GM18861 (cell line): ENCODE measurements around the gene DOP1B.
"Not testable (repeated sequence)": the region's sequence is repeated elsewhere in the genome, so short reads cannot be mapped to it uniquely, and the experiment has no call there.

Experiments
- ATAC-seq: cut with Tn5 transposase; IDR thresholded peaks from one replicate; pipeline ENCODE4 v1.9.1; 2021; ENCODE audit not compliant: unreplicated experiment

DOP1B gene

DNA sequence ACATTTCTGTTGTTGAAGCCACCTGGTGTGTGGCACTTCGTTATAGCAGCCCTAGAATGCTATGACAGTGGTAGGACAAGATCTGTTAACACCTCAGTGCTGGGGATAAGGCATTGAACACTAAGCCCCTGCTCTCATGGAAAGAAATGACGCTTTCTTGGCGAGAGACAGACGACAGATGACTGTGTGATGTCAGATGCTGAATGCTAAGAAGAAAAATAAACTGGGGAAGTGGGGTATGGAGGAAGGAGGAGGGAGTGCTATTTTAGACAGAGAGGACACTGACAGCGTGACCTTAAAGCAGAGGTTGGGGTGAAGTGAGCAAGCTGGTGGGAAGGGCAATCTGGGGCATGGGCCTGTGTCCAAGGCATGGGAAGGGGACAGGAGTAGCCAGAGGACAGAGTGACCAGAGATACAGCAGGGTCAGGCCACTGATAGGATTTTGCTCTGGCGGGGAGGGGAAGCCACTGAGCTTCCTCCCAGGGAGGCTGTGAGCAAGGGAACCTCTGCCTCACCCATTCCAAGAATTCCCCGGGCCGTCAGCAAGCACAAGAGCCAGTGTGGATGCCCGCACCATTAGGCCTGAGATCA is 15.2 kb downstream of the DOP1B start:
- no peak for ATAC-seq

DNA sequence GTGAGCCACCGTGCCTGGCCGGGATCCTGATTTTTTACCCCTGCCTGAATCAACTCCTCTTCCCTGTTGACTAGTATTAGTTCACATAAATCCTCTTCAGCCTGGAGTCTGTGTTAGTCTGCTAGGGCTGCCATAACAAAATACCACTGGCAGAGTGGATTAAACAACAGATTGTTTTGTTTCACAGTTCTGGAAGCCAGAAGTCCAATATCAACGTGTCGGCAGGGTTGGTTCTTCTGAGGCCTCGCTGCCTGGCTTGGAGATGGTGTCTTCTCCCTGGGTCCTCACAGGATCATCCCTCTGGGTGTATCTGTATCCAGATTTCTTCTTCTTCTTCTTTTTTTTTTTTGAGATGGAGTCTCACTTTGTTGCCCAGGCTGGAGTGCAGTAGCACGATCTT is 18.2 kb downstream of the DOP1B start:
- ATAC-seq = no peak

DNA sequence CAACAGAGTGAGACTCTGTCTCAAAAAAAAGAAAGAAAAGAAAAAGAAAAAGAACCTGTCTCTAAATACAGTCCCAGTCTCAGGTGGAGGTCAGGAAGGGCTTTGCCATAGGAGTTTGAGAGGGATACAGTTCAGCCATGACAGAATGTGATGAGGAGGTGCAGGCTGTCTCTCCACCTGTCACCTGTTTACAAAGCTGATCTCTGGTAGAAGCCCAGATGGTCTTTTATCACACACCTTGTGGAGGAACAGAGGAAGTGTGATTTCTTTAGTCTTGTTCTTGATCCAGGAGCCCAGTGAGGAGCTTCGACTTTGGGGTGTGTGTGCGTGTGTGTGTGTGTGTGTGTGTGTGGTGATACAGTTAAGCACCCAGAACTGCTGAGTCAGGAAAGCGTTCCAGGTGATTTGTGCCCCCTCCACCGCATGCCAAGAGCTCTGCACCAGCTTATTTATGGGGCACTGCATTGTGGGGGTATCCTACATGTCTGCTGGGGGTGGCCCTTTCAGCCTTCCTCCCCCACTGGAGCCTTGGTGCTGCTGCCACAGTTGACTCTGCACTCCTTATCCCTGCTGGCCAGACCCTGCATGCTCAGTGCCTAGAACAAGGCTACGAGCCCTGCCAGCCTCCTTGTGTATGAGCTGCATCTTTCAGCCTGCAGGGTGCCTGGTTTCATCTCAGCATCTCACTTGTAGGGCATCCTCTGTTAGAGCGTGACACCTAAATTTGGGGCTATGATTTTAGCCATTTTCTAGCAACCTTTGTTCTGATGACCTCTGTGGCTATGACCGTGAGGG is 19.3 kb downstream of the DOP1B start:
- ATAC-seq = no peak

DNA sequence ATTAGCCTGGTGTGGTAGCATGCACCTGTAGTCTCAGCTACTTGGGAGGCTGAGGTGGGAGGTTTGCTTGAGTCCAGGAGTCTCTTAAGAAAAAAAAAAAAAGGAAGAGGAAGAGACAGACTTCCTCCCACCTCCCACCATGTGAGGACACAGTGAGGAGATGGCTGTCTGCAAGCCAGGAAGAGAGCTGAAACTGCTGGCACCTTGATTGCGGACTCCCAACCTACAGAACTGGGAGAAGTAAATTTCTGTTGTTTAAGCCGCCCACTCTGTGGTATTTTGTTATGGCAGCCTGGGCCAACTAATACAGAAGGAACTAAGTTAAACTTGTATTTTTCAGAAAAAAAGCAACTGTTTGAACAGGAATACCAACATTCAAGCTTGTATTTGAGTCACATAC is 21.7 kb downstream of the DOP1B start:
- no peak for ATAC-seq

DNA sequence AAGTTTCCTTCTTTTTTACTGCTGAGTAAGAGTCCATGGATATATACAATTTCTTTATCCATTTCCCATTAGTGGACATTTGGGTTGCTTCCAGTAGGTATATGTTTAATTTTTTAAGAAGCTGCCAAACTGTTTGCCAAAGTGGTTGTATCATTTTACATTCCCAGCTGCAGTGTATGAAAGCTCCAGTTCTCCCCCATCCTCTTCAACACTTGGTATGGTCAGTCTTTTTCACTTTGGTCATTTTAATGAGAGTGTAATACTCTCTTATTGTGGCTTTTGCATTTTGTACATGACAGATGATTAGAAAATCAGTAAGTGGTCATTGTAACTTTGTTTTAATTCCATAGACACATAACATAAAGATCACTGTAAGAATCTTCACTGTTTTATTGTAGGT is 22.5 kb downstream of the DOP1B start:
- ATAC-seq = no peak

DNA sequence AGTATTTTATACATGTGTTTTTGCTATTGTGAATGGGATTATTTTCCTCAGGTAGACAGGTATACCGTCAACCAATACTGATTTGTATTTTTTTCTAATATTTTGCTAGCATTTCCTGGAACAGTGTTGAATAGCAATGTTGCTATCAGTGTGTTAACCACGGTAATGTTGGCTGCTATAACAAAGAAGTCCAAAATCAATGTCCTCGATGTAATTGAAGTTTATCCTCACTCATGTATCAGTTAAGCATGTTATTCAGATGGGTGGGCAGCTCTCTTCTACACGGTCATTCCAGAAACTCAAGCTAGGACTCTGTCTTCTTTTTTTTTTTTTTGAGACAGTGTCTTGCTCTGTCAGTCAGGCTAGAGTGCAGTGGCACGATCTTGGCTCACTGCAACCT is 24.3 kb downstream of the DOP1B start:
- ATAC-seq = no peak

DNA sequence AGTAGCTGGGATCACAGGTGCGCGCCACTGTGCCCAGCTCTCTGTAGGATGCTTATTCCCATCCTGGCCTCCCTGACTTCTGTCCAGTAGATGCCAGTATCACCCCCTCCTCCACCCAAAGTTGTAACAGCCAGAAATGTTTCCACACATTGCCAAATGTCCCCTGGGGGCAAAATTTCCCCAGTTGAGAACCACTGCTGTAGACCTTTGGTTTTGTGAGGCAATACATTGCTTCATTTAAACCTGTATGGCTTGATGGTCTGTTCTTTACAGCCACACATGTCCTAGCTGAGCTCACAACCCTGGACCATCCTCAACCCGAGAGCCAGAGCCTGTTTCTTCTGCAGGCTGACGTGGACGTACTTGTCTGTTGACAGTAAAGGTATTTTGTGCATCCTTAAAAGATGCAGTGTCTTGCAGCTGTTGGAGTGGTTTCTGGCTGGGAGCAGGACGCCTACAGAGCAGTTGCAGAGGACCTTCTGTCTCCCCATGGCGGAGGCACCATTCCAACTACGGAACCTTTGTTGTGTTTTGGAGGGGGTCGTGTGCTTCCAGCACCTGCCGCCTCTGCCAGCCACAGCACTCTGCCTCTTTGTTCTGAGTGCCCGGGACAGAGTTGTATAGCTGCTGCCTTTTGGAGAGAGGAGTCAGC is 26.6 kb downstream of the DOP1B start:
- no peak for ATAC-seq

DNA sequence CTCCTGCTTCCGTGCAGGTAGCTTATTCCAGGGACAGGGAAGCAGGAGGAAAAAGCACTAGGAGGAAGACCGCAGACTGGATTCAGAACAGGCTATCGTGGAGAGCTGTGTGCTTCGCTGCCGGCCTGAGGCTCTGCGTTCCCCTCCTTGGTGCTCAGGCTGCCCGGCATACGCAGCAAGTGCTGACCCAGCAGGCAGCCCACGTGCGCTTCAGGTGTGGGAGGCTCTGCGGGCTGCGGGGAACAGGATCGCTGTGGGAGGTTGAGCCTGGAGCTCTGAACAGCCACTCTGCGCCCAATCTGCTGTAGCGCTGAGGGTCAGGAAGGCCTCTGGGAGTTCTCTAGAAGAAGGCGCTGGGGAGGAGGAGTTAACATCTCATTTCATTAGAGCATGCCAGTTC is 27.9 kb downstream of the DOP1B start:
- ATAC-seq = no peak

DNA sequence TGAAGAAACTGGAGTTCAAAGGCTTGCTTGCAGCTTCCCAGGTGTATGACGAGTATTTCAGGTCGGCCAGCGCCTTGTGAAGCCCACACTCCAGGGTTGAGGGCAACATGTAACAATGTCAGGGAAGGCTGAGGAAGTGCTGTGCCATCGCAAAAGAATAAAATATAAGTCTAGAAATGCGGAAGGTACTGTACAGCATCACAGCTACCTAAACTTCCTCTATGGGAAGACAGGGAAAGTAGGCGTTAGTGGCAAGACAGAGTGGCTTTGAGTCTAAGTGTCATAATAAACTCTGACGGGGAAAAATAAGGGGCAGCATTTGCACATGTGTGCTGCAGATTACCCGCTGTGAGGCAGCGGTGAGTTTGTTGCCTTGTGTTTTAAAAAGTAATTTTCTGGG is 28.9 kb downstream of the DOP1B start:
- no peak for ATAC-seq

DNA sequence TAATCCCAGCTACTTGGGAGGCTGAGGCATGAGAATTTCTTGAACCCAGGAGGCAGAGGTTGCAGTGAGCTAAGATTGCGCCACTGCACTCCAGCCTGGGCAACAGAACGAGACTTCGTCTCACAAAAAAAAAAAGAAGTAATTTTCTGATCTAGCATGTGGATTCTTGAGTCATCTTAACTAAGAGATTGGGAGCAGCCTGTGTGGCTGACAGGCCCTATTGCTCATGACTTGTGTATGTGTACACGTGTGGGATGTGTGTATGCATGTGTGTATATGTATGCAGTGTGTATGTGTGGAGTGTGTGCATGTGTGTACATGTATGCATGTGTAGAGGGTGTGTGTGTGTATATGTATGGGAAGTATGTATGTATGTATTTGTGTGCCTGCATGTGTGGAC is 29.5 kb downstream of the DOP1B start:
- no peak for ATAC-seq

DNA sequence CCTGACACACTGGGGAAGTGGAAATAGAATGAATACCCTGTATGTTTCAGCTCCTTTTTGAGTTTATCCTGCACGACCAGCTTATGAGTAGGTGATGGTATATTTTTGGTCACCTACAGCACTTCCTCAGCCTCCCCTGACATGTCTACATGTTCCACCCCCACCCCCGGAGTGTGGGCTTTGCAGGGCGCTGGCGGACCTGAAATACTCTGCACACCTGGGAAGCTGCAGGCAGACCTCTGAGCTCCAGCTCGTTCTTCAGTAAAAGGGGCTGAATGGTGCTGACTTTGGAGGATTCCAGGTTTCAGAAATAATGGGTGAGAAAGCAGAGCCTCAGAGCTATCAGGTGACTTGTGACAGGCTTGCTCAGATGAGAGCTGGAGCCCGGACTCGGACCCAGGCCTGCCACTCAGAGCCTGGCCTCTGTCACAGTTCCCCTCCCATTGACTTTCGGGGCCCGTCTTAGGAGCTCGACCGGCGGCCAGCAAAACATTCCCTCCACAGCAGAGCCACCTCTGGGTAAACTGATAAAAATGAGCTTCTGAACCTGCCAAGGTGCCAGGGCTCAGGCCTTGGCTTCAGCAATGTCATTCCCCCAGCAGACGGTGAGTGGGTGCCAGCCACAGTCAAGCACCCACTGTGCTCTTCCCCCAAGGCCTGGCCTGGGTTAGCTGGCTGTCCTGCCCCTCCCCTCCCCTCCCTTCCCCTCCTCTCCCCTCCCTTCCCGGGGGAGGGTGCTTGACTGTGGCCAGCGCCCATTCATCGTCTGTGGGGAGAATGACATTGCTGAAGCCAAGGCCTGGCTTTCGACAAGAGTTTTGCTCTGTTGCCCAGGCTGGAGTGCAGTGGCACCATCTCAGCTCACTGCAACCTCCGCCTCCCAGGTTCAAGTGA is 30.1 kb downstream of the DOP1B start:
- no peak for ATAC-seq

DNA sequence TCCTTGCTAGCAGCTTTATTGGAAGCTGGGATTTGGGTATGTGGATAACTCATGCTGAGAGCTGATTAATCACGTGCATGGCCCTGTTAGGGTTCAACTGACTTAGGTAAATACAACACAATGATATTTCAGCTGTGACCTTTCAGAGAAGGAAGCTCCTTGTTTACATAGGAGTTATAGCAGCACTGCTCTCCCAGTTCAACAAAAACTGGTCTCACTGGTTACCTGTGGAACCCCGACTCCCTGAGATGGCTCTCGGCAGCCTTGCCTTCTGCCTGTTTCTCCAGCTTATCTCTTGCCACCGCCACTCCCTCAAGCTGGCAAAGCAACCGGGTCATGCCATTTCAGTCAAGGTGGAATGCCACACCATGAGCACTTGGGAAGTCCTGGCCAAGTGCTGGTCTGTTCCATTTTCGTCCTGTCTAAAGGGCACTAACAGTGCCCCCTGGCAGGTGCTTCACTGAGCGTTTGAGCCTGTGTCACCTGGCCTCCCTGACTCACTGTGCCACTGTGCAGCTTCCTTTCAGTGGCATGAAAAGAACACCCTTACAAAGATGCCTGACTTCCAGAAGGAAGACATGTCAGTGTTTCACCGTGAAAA is 31.6 kb downstream of the DOP1B start:
- ATAC-seq = no peak

DNA sequence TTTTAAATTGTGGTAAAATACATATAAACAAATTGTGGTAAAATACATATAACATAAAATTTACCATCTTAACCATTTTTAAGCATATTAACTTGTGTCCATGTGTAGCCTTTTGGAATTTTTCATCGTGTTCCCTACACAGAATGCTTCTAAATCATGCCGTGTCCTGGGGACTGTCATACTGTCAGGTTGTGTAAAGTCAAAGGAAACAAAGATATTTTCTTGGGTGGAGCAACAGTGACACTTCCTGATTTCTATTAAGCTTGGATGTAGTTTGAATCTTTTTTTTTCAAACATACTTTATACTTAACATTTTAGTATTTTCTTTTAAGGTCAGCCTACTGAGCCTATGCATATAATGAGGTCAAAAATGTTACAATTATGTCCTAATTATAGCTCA is 32.3 kb downstream of the DOP1B start:
- no peak for ATAC-seq

DNA sequence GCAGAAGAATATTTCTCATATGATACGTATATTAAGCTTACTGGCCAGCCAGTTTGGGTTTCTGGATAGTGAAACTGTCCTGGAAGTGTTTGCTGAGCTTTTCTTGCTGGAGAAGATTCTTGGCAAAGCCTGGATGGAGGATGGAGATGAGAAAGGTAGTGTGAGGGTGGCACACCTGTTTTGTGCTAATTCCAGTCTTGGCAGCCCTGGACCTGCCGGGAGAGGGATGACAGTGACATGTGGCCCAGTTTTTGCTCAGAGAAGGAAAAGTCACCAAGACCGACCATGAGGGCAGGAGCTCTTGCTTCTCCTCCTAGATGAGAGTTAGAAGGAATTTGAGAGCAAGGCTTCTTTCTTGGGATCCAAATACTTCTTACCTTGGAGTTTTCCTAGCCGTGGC is 34.1 kb downstream of the DOP1B start:
- no peak for ATAC-seq

DNA sequence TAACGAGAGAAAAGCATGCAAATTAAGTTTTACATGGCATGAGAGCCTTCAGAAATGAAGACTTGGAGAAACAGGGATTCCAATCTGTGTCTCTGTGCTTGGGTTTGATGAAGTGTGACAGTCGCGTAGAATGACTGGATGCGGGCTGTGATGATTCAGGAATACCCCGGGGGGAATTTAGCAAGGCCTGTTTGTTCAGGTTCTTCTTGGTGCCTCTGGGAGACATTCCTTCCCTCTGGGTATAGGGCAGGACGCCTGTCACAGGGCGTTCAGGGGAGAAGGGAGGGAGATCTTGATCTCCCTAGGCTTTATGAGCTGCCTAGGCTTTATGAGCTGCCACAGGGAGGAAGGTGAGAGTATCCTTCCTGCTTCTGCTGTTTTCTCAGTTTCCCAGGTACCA is 36.6 kb downstream of the DOP1B start:
- no peak for ATAC-seq

DNA sequence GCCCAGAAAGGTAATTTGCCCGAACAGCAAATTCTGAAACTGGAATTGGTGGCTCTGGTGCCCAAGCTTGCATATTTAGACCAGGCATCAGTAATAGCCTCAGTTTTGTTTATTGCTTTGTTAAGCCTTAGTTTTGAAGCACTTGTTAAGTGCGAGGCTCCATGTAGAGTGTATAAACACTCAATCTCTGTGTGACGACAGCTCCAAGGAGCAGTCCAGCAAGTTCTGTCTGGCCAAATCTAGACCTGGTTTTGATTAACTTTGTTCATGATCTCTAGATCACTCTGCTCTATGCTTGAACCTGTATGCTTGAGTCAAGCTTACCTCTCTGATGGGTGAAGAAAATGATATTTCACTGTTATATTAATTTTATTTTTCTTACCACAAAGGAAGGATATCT is 37.4 kb downstream of the DOP1B start:
- no peak for ATAC-seq

DNA sequence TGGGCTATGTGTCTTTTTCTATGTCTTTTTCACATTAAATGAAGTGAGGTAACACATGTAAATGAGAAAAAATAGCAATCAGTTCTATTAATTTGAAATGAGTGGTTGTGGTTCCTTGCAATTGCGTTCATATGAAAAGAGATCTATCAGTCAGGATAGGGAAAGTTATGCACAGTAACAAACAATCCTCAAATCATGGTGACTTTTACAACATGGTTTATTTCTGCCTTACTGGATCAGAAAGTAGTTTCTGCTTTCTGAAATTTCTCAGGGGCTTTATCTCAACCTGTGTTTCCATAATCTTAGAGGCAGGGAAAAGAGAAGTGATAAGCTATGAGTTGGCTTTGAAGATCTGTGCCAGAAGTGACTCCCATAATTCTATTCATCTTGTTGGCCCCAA is 39.0 kb downstream of the DOP1B start:
- no peak for ATAC-seq

DNA sequence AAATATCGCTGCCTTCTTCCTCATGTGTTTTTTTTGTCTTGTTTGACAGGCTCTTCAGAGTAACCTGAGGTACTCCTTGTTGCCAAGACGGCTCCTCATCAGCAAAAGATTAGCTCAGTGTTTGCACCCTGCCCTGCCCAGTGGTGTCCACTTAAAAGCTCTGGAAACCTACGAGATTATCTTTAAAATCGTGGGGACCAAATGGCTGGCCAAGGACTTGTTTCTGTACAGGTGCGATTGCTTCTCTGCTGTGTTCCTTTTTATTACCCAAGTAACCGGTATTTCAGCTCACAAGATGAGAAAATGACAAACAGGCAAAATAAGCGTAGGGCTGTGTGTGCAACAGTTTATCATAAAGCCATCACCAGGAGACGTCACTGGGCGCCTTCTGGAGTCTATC is 42.4 kb downstream of the DOP1B start:
- no peak for ATAC-seq

DNA sequence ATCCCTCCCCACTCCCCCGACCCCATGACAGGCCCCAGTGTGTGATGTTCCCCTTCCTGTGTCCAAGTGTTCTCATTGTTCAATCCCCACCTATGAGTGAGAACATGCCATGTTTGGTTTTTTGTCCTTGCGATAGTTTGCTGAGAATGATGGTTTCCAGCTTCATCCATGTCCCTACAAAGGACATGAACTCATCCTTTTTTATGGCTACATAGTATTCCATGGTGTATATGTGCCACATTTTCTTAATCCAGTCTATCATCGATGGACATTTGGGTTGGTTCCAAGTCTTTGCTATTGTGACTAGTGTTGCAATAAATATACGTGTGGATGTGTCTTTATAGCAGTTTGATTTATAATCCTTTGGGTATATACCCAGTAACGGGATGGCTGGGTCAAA is 43.0 kb downstream of the DOP1B start:
- not testable (repeated sequence) for ATAC-seq

DNA sequence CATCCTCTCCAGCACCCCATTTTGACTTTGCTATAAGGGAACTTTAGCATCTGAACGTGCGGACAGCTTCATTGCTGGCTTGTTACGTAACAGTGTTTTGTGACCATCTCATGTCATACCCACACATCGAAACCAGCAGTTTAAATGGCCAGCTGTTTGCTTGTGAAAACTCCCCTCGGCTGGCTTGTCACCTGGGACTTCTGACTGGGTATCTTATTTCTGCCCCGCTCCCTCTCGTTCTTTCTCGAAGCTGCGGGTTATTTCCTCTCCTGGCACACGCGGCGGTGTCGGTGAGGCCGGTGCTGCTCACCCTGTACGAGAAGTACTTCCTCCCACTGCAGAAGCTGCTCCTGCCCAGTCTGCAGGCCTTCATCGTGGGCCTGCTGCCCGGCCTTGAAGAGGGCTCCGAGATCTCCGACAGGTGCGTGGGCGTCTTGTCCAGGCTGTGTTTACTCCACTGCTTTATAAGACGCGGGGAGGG is 43.5 kb downstream of the DOP1B start:
- no peak for ATAC-seq
